ENCODE measurements around the gene DAGLA.
A peak's percentile ranks its signal among the peaks of the same experiment; 100 is the strongest.

Gene DAGLA

GRCh38 chr11:61762223-61762615 lies 82.0 kb downstream of the DAGLA start:
- no peak for DNase-seq (ENCODE audit: low read depth, low spot score)
- no peaks in the 10 kb centered on the region for H3K9me3 ChIP-seq (ENCODE audit: insufficient read depth, low read length)
- H3K36me3 ChIP-seq (ENCODE audit: insufficient read depth, insufficient read length, low read length) = peaks cover 27% of the 10 kb centered on the region
- H3K27me3 ChIP-seq (ENCODE audit: insufficient read depth, insufficient read length) = no peaks in the 10 kb centered on the region
- H3K4me3 ChIP-seq (ENCODE audit: insufficient read length, low read depth) = no peak overlapping the region
- TF ChIP-seq YY1 (IDR thresholded peaks at IDR 0.05; ENCODE audit: insufficient read depth, insufficient read length) (no peak), SUZ12 (IDR thresholded peaks at IDR 0.05; ENCODE audit: extremely low read depth, insufficient read depth, insufficient read length) (no peak), ZNF274 (IDR thresholded peaks at IDR 0.05; ENCODE audit: low read depth, low read length) (no peak)
- peaks cover 75% of the 10 kb centered on the region for H3K4me1 ChIP-seq (ENCODE audit: insufficient read depth, insufficient read length)
- peak overlapping the region; percentile 56 for H3K9ac ChIP-seq (ENCODE audit: insufficient read length, low read depth)

DNA sequence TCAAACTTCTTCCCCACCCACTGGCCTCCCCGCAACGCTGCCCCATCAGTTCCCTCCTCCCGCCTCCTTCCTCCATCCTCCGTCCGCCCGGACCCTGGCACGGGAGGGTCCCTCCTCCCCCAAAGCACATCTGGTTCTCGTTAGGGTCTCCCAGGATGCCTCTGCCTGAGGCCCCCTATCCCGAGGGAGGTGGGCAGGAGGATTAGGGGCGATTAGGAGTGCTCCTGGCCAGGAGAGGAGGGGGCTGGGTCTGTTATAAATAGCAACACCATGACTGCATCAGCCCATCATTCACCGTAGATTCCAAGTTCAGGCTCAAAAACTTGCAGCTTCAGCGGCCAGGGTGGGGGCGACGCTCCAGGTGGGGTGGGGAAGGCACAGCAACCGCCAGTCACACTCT lies 82.6 kb downstream of the DAGLA start:
- TF ChIP-seq ZNF274 (IDR thresholded peaks at IDR 0.05; ENCODE audit: low read depth, low read length) (no peak), YY1 (IDR thresholded peaks at IDR 0.05; ENCODE audit: insufficient read depth, insufficient read length) (no peak), SUZ12 (IDR thresholded peaks at IDR 0.05; ENCODE audit: extremely low read depth, insufficient read depth, insufficient read length) (no peak)
- Histone ChIP-seq H3K4me3 (ENCODE audit: insufficient read length, low read depth) (no peak overlapping the region), H3K9ac (ENCODE audit: insufficient read length, low read depth) (no peak overlapping the region), H3K36me3 (ENCODE audit: insufficient read depth, insufficient read length, low read length) (peaks cover 22% of the 10 kb centered on the region), H3K4me1 (ENCODE audit: insufficient read depth, insufficient read length) (peaks cover 69% of the 10 kb centered on the region), H3K9me3 (ENCODE audit: insufficient read depth, low read length) (no peaks in the 10 kb centered on the region), H3K27me3 (ENCODE audit: insufficient read depth, insufficient read length) (no peaks in the 10 kb centered on the region)
- DNase-seq (ENCODE audit: low read depth, low spot score) = no peak

DNA sequence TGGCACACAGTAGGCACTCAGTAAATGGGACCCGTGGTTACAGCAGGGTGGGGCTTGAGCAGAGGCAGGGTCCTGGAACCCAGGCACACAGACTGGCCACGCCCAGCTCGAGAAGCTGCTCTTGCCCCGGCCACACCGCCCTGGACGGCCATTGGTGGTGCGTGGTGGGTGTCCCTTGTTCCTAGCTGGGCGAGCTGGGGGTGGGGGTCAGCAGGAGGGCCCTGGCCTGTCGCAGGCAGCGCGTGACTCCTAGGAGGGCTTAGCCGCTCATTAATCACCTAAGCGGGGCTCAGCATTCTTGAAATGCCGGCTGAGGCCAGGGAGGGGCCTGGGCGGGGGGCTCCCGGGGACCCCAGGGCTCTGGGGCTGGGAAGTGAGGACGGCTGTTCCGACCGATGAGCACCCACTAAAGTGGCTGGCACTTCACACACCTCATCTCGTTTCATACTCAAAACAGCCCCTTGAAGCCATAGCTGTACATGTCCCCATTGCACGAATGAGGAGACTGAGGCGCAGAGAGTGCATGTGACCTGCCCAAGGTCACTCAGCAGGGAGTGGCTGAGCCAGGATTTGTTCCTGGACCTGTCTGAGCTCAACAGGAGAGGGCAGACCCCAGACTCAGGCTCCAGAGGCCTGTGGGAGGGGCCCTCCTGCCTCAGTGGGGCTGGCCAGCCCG lies 83.9 kb downstream of the DAGLA start:
- H3K9ac ChIP-seq (ENCODE audit: insufficient read length, low read depth) = no peak overlapping the region
- H3K4me3 ChIP-seq (ENCODE audit: insufficient read length, low read depth) = no peak overlapping the region
- TF ChIP-seq SUZ12 (IDR thresholded peaks at IDR 0.05; ENCODE audit: extremely low read depth, insufficient read depth, insufficient read length) = no peak
- no peak for TF ChIP-seq YY1 (IDR thresholded peaks at IDR 0.05; ENCODE audit: insufficient read depth, insufficient read length)
- TF ChIP-seq ZNF274 (IDR thresholded peaks at IDR 0.05; ENCODE audit: low read depth, low read length) = no peak
- peaks cover 67% of the 10 kb centered on the region for H3K4me1 ChIP-seq (ENCODE audit: insufficient read depth, insufficient read length)
- DNase-seq (ENCODE audit: low read depth, low spot score) = no peak
- peaks cover 19% of the 10 kb centered on the region for H3K36me3 ChIP-seq (ENCODE audit: insufficient read depth, insufficient read length, low read length)
- no peaks in the 10 kb centered on the region for H3K9me3 ChIP-seq (ENCODE audit: insufficient read depth, low read length)
- H3K27me3 ChIP-seq (ENCODE audit: insufficient read depth, insufficient read length) = no peaks in the 10 kb centered on the region

- DNase-seq (ENCODE audit: low read depth, low spot score) = no peak
- no peaks in the 10 kb centered on the region for H3K9me3 ChIP-seq (ENCODE audit: insufficient read depth, low read length)
- peaks cover 71% of the 10 kb centered on the region for H3K4me1 ChIP-seq (ENCODE audit: insufficient read depth, insufficient read length)
- TF ChIP-seq YY1 (IDR thresholded peaks at IDR 0.05; ENCODE audit: insufficient read depth, insufficient read length) = peak; percentile 19
- no peak for TF ChIP-seq SUZ12 (IDR thresholded peaks at IDR 0.05; ENCODE audit: extremely low read depth, insufficient read depth, insufficient read length)
- no peak for TF ChIP-seq ZNF274 (IDR thresholded peaks at IDR 0.05; ENCODE audit: low read depth, low read length)
- H3K9ac ChIP-seq (ENCODE audit: insufficient read length, low read depth) = peak overlapping the region; percentile 61
- H3K4me3 ChIP-seq (ENCODE audit: insufficient read length, low read depth) = no peak overlapping the region
- H3K36me3 ChIP-seq (ENCODE audit: insufficient read depth, insufficient read length, low read length) = peaks cover 18% of the 10 kb centered on the region
- no peaks in the 10 kb centered on the region for H3K27me3 ChIP-seq (ENCODE audit: insufficient read depth, insufficient read length)
Observed at GRCh38 chr11:61764606-61765260, 84.5 kb downstream of the DAGLA start.

- peak overlapping the region; percentile 61 for H3K9ac ChIP-seq (ENCODE audit: insufficient read length, low read depth)
- H3K36me3 ChIP-seq (ENCODE audit: insufficient read depth, insufficient read length, low read length) = peaks cover 21% of the 10 kb centered on the region
- H3K4me3 ChIP-seq (ENCODE audit: insufficient read length, low read depth) = no peak overlapping the region
- no peaks in the 10 kb centered on the region for H3K9me3 ChIP-seq (ENCODE audit: insufficient read depth, low read length)
- TF ChIP-seq ZNF274 (IDR thresholded peaks at IDR 0.05; ENCODE audit: low read depth, low read length) = no peak
- TF ChIP-seq SUZ12 (IDR thresholded peaks at IDR 0.05; ENCODE audit: extremely low read depth, insufficient read depth, insufficient read length) = no peak
- DNase-seq (ENCODE audit: low read depth, low spot score) = no peak
- peaks cover 68% of the 10 kb centered on the region for H3K4me1 ChIP-seq (ENCODE audit: insufficient read depth, insufficient read length)
- no peaks in the 10 kb centered on the region for H3K27me3 ChIP-seq (ENCODE audit: insufficient read depth, insufficient read length)
Observed at GRCh38 chr11:61765550-61766253, 85.5 kb downstream of the DAGLA start.

DNA sequence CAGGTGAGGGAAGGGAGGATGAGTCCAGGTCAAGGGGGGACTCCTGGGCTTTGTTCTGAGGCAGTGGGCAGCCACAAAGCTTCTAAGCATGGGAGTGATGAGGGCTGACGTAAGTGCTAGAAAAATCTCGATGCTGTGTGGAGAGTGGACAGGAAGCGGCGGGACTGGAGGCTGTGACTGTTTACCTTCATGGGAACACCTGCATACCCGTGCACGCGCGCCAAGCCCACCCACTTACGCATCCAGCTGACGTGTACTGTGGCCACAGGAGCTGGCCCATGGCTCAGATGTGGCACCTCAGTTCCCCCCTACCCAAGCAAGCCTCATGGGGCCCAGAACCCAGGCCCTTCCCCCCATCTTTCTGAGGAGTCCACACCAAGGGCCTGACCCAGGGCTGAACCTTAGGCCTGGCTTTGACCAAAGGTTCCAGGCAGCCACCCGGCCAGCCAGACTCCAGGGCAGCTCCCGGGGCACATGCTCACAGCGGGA lies 86.2 kb downstream of the DAGLA start:
- Histone ChIP-seq H3K4me1 (ENCODE audit: insufficient read depth, insufficient read length) (peaks cover 67% of the 10 kb centered on the region), H3K9me3 (ENCODE audit: insufficient read depth, low read length) (no peaks in the 10 kb centered on the region), H3K36me3 (ENCODE audit: insufficient read depth, insufficient read length, low read length) (peaks cover 24% of the 10 kb centered on the region), H3K27me3 (ENCODE audit: insufficient read depth, insufficient read length) (no peaks in the 10 kb centered on the region), H3K4me3 (ENCODE audit: insufficient read length, low read depth) (no peak overlapping the region), H3K9ac (ENCODE audit: insufficient read length, low read depth) (peak overlapping the region; percentile 6)
- no peak for DNase-seq (ENCODE audit: low read depth, low spot score)
- TF ChIP-seq ZNF274 (IDR thresholded peaks at IDR 0.05; ENCODE audit: low read depth, low read length) (no peak), YY1 (IDR thresholded peaks at IDR 0.05; ENCODE audit: insufficient read depth, insufficient read length) (no peak), SUZ12 (IDR thresholded peaks at IDR 0.05; ENCODE audit: extremely low read depth, insufficient read depth, insufficient read length) (no peak)

Data from NT2/D1 (cell line).